ENCODE measurements around the gene PHKA1. TPM values are rescaled to one million over a fixed set of nuclear protein-coding genes. Genes with fewer than 3 reads are reported as not detected.

Gene PHKA1
- total and polyA plus RNA-seq, 2 experiments from 2014 or later = 2.6 to 6.8 TPM

DNA sequence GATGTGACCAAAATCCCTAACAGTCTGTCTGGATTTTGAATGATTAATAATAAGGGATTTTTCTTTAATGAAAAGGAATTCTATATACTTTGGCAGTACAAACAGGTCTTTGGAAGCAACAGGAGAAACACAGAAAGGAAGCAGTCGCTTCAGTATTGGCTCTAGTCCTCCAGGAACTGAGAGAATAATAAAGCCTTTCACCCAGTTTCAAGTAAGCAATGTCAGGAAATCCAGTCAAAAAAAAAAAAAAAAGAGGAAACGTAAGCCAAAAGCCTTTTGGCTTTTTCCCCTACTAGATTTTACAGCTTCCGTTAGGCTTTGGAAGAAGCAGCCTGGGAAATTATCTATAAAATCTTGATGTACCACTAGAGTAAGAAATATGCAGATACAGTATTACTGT, 79.8 kb downstream of the PHKA1 start:
- Histone ChIP-seq H3F3A (replicated peaks; ENCODE audit: low read depth) (no peaks in the 10 kb centered on the region), H3K27me3 (ENCODE audit: insufficient read depth) (no peaks in the 10 kb centered on the region), H3K4me1 (ENCODE audit: insufficient read depth) (no peaks in the 10 kb centered on the region), H3K79me2 (replicated peaks; ENCODE audit: insufficient read depth) (no peaks in the 10 kb centered on the region), H3K27ac (ENCODE audit: low read depth) (no peak overlapping the region), H2AFZ (no peak overlapping the region), H3K4me3 (no peak overlapping the region), H3K9me2 (ENCODE audit: insufficient read depth) (no peaks in the 10 kb centered on the region), H4K20me1 (replicated peaks; ENCODE audit: insufficient read depth) (no peaks in the 10 kb centered on the region), H3K4me2 (no peak overlapping the region), H3K36me3 (ENCODE audit: insufficient read depth) (no peaks in the 10 kb centered on the region)
- TF ChIP-seq, protein P1, sequence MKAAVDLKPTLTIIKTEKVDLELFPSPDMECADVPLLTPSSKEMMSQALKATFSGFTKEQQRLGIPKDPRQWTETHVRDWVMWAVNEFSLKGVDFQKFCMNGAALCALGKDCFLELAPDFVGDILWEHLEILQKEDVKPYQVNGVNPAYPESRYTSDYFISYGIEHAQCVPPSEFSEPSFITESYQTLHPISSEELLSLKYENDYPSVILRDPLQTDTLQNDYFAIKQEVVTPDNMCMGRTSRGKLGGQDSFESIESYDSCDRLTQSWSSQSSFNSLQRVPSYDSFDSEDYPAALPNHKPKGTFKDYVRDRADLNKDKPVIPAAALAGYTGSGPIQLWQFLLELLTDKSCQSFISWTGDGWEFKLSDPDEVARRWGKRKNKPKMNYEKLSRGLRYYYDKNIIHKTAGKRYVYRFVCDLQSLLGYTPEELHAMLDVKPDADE (IDR thresholded peaks at IDR 0.05) = no peak
- Mint-ChIP-seq H3K9me3 (no peaks in the 10 kb centered on the region), H3K4me3 (no peak overlapping the region), H3K36me3 (ENCODE audit: low read depth) (no peaks in the 10 kb centered on the region), H3K27ac (no peak overlapping the region), H3K27me3 (ENCODE audit: insufficient read depth, low read depth, poor library complexity) (no peaks in the 10 kb centered on the region), H3K4me1 (no peaks in the 10 kb centered on the region)
- DNase-seq (ENCODE audit: low spot score) = no peak
- ATAC-seq = no peak

DNA sequence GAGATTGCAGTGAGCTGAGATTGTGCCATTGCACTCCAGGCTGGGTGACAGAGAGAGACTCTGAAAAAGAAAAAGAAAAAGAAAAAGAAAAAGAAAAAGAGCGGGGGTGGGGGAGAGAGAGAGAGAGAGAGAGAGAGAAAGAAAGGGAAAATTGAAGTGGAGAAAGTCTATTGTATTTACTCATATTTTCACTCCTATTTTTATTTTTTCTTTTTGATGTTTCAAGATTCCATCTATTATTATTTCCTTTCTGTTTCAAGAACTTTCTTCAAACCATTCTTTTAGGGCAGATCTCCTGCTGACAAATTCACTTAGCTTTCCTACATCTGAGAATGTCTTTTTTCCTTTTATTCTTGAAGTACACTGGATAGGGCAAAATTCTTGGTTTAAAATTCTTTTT, 83.9 kb downstream of the PHKA1 start:
- H4K20me1 ChIP-seq (replicated peaks; ENCODE audit: insufficient read depth) = no peaks in the 10 kb centered on the region
- no peaks in the 10 kb centered on the region for H3K27me3 Mint-ChIP-seq (ENCODE audit: insufficient read depth, low read depth, poor library complexity)
- no peaks in the 10 kb centered on the region for H3K4me1 Mint-ChIP-seq
- no peak overlapping the region for H3K27ac Mint-ChIP-seq
- no peaks in the 10 kb centered on the region for H3K4me1 ChIP-seq (ENCODE audit: insufficient read depth)
- H3K9me2 ChIP-seq (ENCODE audit: insufficient read depth) = no peaks in the 10 kb centered on the region
- no peak overlapping the region for H2AFZ ChIP-seq
- no peak overlapping the region for H3K4me3 Mint-ChIP-seq
- H3K79me2 ChIP-seq (replicated peaks; ENCODE audit: insufficient read depth) = no peaks in the 10 kb centered on the region
- no peaks in the 10 kb centered on the region for H3K27me3 ChIP-seq (ENCODE audit: insufficient read depth)
- H3K4me3 ChIP-seq = no peak overlapping the region
- no peaks in the 10 kb centered on the region for H3K9me3 Mint-ChIP-seq
- H3K27ac ChIP-seq (ENCODE audit: low read depth) = no peak overlapping the region
- ATAC-seq (no peak), DNase-seq (ENCODE audit: low spot score) (no peak)
- no peaks in the 10 kb centered on the region for H3K36me3 Mint-ChIP-seq (ENCODE audit: low read depth)
- no peaks in the 10 kb centered on the region for H3K36me3 ChIP-seq (ENCODE audit: insufficient read depth)
- H3K4me2 ChIP-seq = no peak overlapping the region
- no peaks in the 10 kb centered on the region for H3F3A ChIP-seq (replicated peaks; ENCODE audit: low read depth)
- TF ChIP-seq CTCF (conservative IDR thresholded peaks at IDR 0.05; ENCODE audit: low read depth in 2 of 2) (no peak), EZH2phosphoT487 (IDR thresholded peaks at IDR 0.05; ENCODE audit: unreplicated experiment) (no peak), POLR2AphosphoS5 (IDR thresholded peaks at IDR 0.05; ENCODE audit: low read depth) (no peak), ZNF331 (CRISPR knock-in tag; IDR thresholded peaks at IDR 0.05; ENCODE audit: low read depth) (no peak), STAT1 (IDR thresholded peaks at IDR 0.05; ENCODE audit: unreplicated experiment) (no peak), NANOG (IDR thresholded peaks at IDR 0.05; ENCODE audit: borderline replicate concordance) (no peak), CREB1 (CRISPR knock-in tag; IDR thresholded peaks at IDR 0.05; ENCODE audit: low read depth) (no peak), JUNB (IDR thresholded peaks at IDR 0.05; ENCODE audit: unreplicated experiment) (no peak)
- TF ChIP-seq, protein P1 (IDR thresholded peaks at IDR 0.05) = no peak
- TF ChIP-seq, protein P2, sequence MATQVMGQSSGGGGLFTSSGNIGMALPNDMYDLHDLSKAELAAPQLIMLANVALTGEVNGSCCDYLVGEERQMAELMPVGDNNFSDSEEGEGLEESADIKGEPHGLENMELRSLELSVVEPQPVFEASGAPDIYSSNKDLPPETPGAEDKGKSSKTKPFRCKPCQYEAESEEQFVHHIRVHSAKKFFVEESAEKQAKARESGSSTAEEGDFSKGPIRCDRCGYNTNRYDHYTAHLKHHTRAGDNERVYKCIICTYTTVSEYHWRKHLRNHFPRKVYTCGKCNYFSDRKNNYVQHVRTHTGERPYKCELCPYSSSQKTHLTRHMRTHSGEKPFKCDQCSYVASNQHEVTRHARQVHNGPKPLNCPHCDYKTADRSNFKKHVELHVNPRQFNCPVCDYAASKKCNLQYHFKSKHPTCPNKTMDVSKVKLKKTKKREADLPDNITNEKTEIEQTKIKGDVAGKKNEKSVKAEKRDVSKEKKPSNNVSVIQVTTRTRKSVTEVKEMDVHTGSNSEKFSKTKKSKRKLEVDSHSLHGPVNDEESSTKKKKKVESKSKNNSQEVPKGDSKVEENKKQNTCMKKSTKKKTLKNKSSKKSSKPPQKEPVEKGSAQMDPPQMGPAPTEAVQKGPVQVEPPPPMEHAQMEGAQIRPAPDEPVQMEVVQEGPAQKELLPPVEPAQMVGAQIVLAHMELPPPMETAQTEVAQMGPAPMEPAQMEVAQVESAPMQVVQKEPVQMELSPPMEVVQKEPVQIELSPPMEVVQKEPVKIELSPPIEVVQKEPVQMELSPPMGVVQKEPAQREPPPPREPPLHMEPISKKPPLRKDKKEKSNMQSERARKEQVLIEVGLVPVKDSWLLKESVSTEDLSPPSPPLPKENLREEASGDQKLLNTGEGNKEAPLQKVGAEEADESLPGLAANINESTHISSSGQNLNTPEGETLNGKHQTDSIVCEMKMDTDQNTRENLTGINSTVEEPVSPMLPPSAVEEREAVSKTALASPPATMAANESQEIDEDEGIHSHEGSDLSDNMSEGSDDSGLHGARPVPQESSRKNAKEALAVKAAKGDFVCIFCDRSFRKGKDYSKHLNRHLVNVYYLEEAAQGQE (IDR thresholded peaks at IDR 0.05; ENCODE audit: unreplicated experiment) = no peak

All from GM23338 (cell line).